ENCODE results near the gene KCTD20. TPM values are rescaled to one million over a fixed set of nuclear protein-coding genes. Genes with fewer than 3 reads are reported as not detected.

The KCTD20 gene
- total RNA-seq, 2 experiments from 2014 or later = 45.7 to 50.0 TPM

- no peak for ATAC-seq (ENCODE audit: low read depth)
- Mint-ChIP-seq H3K4me3 (no peak overlapping the region), H3K27ac (no peak overlapping the region), H3K36me3 (peaks cover 56% of the 10 kb centered on the region), H3K4me1 (peaks cover 31% of the 10 kb centered on the region), H3K9me3 (no peaks in the 10 kb centered on the region), H3K27me3 (no peaks in the 10 kb centered on the region)
- POLR2A ChIA-PET = interaction anchor here (1.0 kb wide), 1 partner anchor 58 kb away, joined by 7 read pairs; no protein-coding TSS in a partner anchor
- no peak for DNase-seq
Measured at GRCh38 chr6:36536873-36537547, 94.2 kb downstream of the KCTD20 start.

- POLR2A ChIA-PET = interaction anchor here (0.9 to 1.0 kb wide), 2 partner anchors 55 to 56 kb away, joined by 3 read pairs; no protein-coding TSS in a partner anchor
- DNase-seq (no peak), ATAC-seq (ENCODE audit: low read depth) (peak; percentile 76)
- H3K4me1 Mint-ChIP-seq = peaks cover 45% of the 10 kb centered on the region
- no peaks in the 10 kb centered on the region for H3K9me3 Mint-ChIP-seq
- H3K36me3 Mint-ChIP-seq = peaks cover 51% of the 10 kb centered on the region
- peak overlapping the region; percentile 30 for H3K4me3 Mint-ChIP-seq
- H3K27ac Mint-ChIP-seq = peak overlapping the region; percentile 82
- H3K27me3 Mint-ChIP-seq = no peaks in the 10 kb centered on the region
Measured at GRCh38 chr6:36539814-36540568, 97.2 kb downstream of the KCTD20 start.

Other genes starting within 250 kb of the KCTD20 start
- 10 to 100 TPM; 23.7 to 25.4 TPM for gene BRPF3, start 246.3 kb upstream of the KCTD20 start, total RNA-seq
- not detected for gene PNPLA1, start 172.9 kb upstream of the KCTD20 start, total RNA-seq
- gene BNIP5, start 106.1 kb upstream of the KCTD20 start, total RNA-seq = not detected
- gene ETV7, start 55.3 kb upstream of the KCTD20 start, total RNA-seq = 1 to 10 TPM; 8.7 to 9.8 TPM
- under 1 TPM; 0.22 to 0.37 TPM for gene PXT1, start 146 bp upstream of the KCTD20 start, total RNA-seq
- gene STK38, start 104.5 kb downstream of the KCTD20 start, total RNA-seq = 10 to 100 TPM; 86.5 to 95.3 TPM
- gene SRSF3, start 151.4 kb downstream of the KCTD20 start, total RNA-seq = 100 to 1,000 TPM; 389 to 396 TPM
- 10 to 100 TPM; 25.1 to 25.9 TPM for gene CDKN1A, start 235.7 kb downstream of the KCTD20 start, total RNA-seq

Data from activated naive CD8-positive, alpha-beta T cell treated with anti-CD3 and anti-CD28 coated beads, Interleukin-2, amount 10 ng/mL, durations not matched to agents 7 days and 5 days (primary cell).